ENCODE measurements around the gene IRAK1.

Gene IRAK1

DNA sequence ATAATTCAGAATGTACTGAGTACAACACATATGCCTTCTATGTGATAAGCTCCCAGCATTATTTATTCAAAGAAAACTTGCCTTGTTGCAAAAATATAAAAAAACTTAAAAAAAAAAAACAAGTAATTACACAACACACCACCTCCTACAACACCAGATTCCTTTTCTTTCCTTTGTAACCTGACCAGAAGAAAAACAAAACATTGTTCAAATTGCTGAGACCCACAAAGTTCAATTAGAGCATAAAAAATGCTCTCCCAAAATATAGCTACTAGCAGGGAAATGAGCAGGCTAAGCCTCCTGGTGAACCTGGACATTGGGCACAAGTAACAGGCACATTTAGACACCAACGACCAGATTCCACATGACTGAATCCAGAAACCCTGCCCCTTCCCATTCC lies 39.5 kb upstream of the IRAK1 start:
- ChIA-PET CTCF (interaction anchor here (1.0 kb wide), 1 partner anchor 46 kb away, joined by 3 read pairs; no protein-coding TSS in a partner anchor), POLR2A (ENCODE audit: low non-redundant PET) (interaction anchor here (0.6 kb wide), 1 partner anchor 340 kb away, joined by 3 read pairs; no protein-coding TSS in a partner anchor)
- no peak overlapping the region for H3K27ac ChIP-seq
- DNase-seq (ENCODE audit: low spot score): no peak
- no peak for TF ChIP-seq CTCF (conservative IDR thresholded peaks at IDR 0.05; ENCODE audit: low read depth)

DNA sequence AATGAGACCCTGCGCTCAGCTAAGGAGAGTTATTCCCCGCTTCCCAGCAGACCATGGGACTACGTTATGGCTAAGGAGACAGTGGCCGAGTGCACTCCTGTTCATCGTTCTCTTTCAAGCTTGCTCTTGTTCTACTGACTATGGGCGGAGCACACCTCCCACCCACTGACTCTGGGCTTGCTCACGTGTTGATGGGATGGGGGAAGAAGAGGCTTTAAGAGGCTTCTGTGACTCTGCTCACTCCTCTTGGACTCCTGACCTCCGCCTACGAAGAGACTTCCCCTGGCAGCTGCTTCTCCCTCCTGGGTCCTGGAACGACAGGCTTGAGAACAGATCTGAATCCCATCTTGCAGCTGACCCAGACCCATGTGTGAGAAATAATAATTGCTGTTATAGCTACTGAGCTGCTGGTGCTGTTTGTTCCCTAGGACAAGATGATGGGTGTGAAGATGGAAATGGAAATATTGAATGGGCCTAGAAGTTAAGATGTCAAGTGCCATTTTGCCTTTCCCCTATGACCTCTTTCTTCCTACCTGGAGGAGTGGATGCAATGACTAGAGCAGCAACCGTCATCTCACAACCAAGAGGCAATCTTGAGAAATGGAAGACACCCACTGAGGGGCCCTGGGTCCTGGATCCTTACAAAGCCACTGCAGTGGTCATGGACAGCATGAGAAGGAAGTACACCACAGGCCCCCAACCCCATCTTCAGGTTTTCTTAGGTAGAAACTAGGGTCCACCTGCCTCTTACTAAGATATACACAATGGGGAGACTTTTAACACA lies 38.7 kb upstream of the IRAK1 start:
- no peak for TF ChIP-seq CTCF (conservative IDR thresholded peaks at IDR 0.05; ENCODE audit: low read depth)
- CTCF ChIA-PET: interaction anchor here (1.0 kb wide), 1 partner anchor 45 kb away, joined by 3 read pairs; no protein-coding TSS in a partner anchor
- POLR2A ChIA-PET (ENCODE audit: low non-redundant PET): interaction anchor here (0.6 kb wide), 1 partner anchor 340 kb away, joined by 3 read pairs; no protein-coding TSS in a partner anchor
- no peak overlapping the region for H3K27ac ChIP-seq
- no peak for DNase-seq (ENCODE audit: low spot score)

DNA sequence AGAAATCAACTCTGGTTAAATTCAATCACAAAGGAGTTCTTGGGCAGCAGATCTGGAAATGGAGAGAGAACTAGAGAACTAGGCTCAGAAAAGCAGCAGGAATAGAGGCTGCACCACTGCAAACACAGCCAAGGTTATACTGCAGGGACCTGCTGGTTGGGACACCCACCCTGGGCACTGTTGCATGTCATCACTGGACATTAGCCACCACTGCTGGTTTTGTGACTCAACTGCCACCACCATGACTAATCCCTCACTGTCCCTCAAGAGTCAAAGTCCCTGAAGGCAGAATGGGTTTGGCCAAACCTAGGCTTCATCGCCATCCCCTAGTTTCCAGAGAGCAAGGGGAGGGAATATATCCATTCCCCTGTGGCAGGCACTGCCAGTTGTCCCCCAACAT lies 38.1 kb upstream of the IRAK1 start:
- TF ChIP-seq CTCF (conservative IDR thresholded peaks at IDR 0.05; ENCODE audit: low read depth): no peak
- ChIA-PET POLR2A (ENCODE audit: low non-redundant PET) (no interaction called here), CTCF (no interaction called here)
- no peak for DNase-seq (ENCODE audit: low spot score)
- H3K27ac ChIP-seq: no peak overlapping the region

- CTCF ChIA-PET: no interaction called here
- TF ChIP-seq CTCF (conservative IDR thresholded peaks at IDR 0.05; ENCODE audit: low read depth): no peak
- peak overlapping the region; percentile 42 for H3K27ac ChIP-seq
- POLR2A ChIA-PET (ENCODE audit: low non-redundant PET): no interaction called here
- no peak for DNase-seq (ENCODE audit: low spot score)
Observed at GRCh38 chrX:154056770-154057241, 37.1 kb upstream of the IRAK1 start.

DNA sequence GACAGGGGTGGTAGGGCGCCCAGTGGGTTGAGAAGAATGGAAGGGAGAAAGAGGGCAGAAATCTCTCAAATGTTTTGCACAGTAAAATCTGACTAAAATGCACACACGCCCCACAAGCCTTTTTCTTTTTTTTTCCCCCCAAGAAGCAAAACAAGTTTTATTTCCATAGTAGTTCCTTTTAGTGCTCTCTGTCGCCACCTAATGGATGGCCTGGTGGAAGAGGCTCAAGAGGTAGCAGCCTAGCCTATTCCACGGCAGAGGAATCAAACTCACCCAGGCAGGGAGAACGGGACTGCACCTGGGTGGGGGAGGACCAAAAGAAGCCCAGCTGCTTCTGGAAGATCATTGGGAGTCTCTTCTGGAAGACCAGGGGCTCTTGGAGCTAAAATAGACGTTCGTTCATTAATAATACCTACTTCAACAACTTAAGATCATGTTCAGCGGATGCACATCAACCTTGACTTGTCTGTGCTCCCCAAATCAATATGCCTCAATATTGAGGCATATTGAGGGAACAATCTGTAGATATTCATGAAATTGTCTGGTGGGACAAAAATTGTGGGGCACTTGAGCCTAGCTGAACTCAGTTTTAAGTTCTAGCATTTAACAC lies 31.6 kb upstream of the IRAK1 start:
- peak; percentile 65 for TF ChIP-seq CTCF (conservative IDR thresholded peaks at IDR 0.05; ENCODE audit: low read depth)
- POLR2A ChIA-PET (ENCODE audit: low non-redundant PET): no interaction called here
- CTCF ChIA-PET: interaction anchor here (0.6 kb wide), 2 partner anchors 65 to 508 kb away, joined by 4 to 6 read pairs; no protein-coding TSS in a partner anchor
- no peak overlapping the region for H3K27ac ChIP-seq
- peak; percentile 34 for DNase-seq (ENCODE audit: low spot score)

GRCh38 chrX:154050113-154050495 lies 30.4 kb upstream of the IRAK1 start:
- ChIA-PET POLR2A (ENCODE audit: low non-redundant PET) (no interaction called here), CTCF (interaction anchor here (0.6 kb wide), 1 partner anchor 401 kb away, joined by 3 read pairs; no protein-coding TSS in a partner anchor)
- no peak for TF ChIP-seq CTCF (conservative IDR thresholded peaks at IDR 0.05; ENCODE audit: low read depth)
- no peak for DNase-seq (ENCODE audit: low spot score)
- H3K27ac ChIP-seq: peak overlapping the region; percentile 19; the same call in 1 of the 2 replicates

Data from RWPE1 (cell line).